ENCODE results near the gene VPS29. TPM values are rescaled to one million over a fixed set of nuclear protein-coding genes. Genes with fewer than 3 reads are reported as not detected.
"Not testable (repeated sequence)": the region's sequence is repeated elsewhere in the genome, so short reads cannot be mapped to it uniquely, and the experiment has no call there.

VPS29 gene
- total RNA-seq, 1 donor from 2014 or later = 108 TPM

GRCh38 chr12:110465765-110466164 is 36.1 kb downstream of the VPS29 start:
- intact Hi-C loops (cut with DNase I); ATAC-seq (ENCODE audit: poor library complexity); DNase-seq: not testable (repeated sequence)

DNA sequence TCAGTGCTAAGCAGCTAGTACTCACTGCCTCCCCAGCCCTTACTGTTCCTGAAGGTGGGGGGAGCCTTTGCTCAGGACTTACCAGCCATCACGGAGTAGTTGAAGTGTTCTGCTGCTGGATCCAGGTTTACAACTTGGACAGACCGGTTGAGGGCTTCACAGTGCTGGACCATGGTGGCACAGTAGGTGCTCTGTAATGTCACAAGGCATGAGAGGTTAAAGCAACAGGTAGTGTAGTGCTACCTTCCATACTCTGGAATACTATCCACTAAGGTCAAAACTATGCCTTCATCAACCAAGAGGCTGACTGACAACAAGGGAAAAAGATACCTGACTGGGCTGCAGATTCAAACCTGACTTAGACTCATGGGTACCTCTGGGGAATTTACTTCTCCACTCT is 36.9 kb downstream of the VPS29 start:
- intact Hi-C loops (cut with DNase I) = no loop called here
- ATAC-seq (ENCODE audit: poor library complexity) (no peak), DNase-seq (no peak)

DNA sequence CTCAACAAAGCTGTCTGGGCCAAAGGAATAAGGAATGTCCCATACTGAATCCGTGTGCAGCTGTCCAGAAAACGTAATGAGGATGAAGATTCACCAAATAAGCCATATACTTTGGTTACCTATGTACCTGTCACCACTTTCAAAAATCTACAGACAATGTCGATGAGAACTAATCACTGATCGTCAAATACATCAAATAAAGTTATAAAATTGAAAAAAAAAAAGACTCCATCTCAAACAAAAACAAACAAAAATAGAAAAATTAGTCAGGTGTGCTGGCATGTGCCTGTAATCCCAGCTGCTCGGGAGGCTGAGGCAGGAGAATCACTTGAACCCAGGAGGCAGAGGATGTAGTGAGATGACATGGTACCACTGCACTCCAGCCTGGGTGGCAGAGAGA is 40.7 kb downstream of the VPS29 start:
- ATAC-seq (ENCODE audit: poor library complexity); intact Hi-C loops (cut with DNase I); DNase-seq: not testable (repeated sequence)

GRCh38 chr12:110458756-110459155 is 43.2 kb downstream of the VPS29 start:
- intact Hi-C loops (cut with DNase I) = loop anchor here (10.0 kb wide), 1 partner anchor 426 kb away; no protein-coding TSS in a partner anchor
- ATAC-seq (ENCODE audit: poor library complexity) = no peak
- DNase-seq = no peak

- intact Hi-C loops (cut with DNase I) = loop anchor here (10.0 kb wide), 1 partner anchor 431 kb away; no protein-coding TSS in a partner anchor
- DNase-seq (no peak), ATAC-seq (ENCODE audit: poor library complexity) (no peak)
Measured at GRCh38 chr12:110453569-110454296, 48.2 kb downstream of the VPS29 start.

- intact Hi-C loops (cut with DNase I) = loop anchor here (10.0 kb wide), 1 partner anchor 434 kb away; no protein-coding TSS in a partner anchor
- ATAC-seq (ENCODE audit: poor library complexity) = no peak
- DNase-seq = no peak
Measured at GRCh38 chr12:110451263-110451662, 50.6 kb downstream of the VPS29 start.

GRCh38 chr12:110449799-110450497 is 52.0 kb downstream of the VPS29 start, which contains the start of gene ARPC3:
Gene ARPC3, minus strand, starts transcription at chr12:110450337. Its CDS starts 77 bp downstream, at chr12:110450260.
- DNase-seq (peak; percentile 98), ATAC-seq (ENCODE audit: poor library complexity) (peak; percentile 100)
- intact Hi-C loops (cut with DNase I) = loop anchor here (10.0 kb wide), 1 partner anchor 435 kb away; no protein-coding TSS in a partner anchor

GRCh38 chr12:110444455-110444854 is 57.5 kb downstream of the VPS29 start:
- ATAC-seq (ENCODE audit: poor library complexity) (no peak), DNase-seq (no peak)
- intact Hi-C loops (cut with DNase I) = no loop called here

Other genes with a start within 250 kb of the VPS29 start
- 3,087 TPM for gene ATP2A2, start 220.9 kb downstream of the VPS29 start, total RNA-seq
- 32.6 TPM for gene ANAPC7, start 98.4 kb downstream of the VPS29 start, total RNA-seq
- gene ARPC3, start 51.8 kb downstream of the VPS29 start, total RNA-seq = 90.1 TPM
- 28.1 TPM for gene GPN3, start 33.9 kb downstream of the VPS29 start, total RNA-seq
- 3.3 TPM for gene FAM216A, start 33.3 kb downstream of the VPS29 start, total RNA-seq
- gene RAD9B, start 220 bp upstream of the VPS29 start, total RNA-seq = 0.67 TPM
- 98.3 TPM for gene PPTC7, start 81.2 kb upstream of the VPS29 start, total RNA-seq
- 21.1 TPM for gene TCTN1, start 112.0 kb upstream of the VPS29 start, total RNA-seq
- gene HVCN1, start 187.0 kb upstream of the VPS29 start, total RNA-seq = 11.9 TPM
- gene PPP1CC, start 240.8 kb upstream of the VPS29 start, total RNA-seq = 175 TPM